GM18508 (cell line): ENCODE measurements around the gene SEC22C.
"Not testable (repeated sequence)": the region's sequence is repeated elsewhere in the genome, so short reads cannot be mapped to it uniquely, and the experiment has no call there.

ENCODE experiments used
- ATAC-seq: cut with Tn5 transposase; IDR thresholded peaks from one replicate; pipeline ENCODE4 v1.9.1; 2021; ENCODE audit warnings: moderate number of reproducible peaks; ENCODE audit not compliant: insufficient read depth, unreplicated experiment

The SEC22C gene

GRCh38 chr3:42581709-42582473, at the start of gene SEC22C:
SEC22C (minus strand) TSS chr3:42581967; CDS start chr3:42569046, 12,921 bp downstream.
- ATAC-seq = peak; percentile 59

GRCh38 chr3:42613462-42613861, 31.7 kb upstream of the SEC22C start:
- ATAC-seq = no peak

DNA sequence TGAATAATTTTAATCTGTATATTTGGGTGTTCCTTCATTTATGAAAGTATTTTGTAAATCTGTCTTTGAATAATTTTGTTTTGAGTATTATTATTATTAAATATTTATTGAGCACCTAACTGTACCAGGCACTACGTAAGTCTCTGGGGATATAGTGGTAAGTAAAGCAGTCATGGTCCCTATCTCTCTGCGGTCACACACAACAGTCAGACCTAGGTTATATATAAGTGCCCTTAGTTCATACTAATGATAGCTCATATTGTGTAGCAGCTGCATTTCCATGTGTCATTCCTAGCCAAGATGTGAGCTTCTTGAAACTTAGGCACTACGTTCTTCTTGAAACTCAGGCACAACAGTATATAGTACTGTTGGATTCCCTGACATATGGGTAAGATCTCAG, 31.2 kb upstream of the SEC22C start:
- ATAC-seq = no peak

GRCh38 chr3:42612217-42612616, 30.4 kb upstream of the SEC22C start:
- no peak for ATAC-seq

DNA sequence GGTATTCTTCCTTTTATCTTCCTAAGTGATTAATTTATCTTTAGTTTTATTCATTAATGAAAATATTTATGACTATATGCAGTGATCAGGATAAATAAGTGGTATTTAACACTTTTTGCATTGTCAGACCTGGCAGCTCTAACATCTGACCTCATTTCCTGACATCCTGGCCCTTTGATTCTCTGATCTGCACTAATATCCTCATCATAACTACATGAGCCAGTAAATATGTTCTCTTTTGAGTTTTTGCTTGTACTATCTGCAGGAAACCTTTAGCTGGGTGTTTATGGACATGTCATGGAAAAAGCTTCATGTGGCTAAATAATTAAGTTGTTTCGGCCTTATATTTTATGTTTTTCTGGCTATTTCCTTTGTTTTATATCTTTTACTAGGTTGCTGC, 29.2 kb upstream of the SEC22C start:
- no peak for ATAC-seq

DNA sequence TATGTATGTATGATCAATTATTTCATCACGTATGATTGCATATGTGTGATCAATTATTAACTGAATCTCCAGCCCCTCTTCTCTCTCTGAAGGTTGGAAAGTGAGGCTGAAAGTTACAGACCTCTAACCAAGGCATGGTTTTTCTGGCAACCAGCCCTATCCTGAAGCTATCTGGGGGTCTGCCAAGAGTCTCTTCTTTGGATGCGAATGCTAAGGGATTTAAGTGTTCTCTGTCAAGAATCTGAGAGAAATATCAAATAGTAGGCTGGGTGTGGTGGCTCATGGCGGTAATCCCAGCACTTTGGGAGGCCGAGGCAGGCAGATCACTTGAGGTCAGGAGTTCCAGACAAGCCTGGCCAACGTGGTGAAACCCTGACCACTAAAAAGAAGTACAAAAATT, 26.8 kb upstream of the SEC22C start:
- ATAC-seq = no peak

DNA sequence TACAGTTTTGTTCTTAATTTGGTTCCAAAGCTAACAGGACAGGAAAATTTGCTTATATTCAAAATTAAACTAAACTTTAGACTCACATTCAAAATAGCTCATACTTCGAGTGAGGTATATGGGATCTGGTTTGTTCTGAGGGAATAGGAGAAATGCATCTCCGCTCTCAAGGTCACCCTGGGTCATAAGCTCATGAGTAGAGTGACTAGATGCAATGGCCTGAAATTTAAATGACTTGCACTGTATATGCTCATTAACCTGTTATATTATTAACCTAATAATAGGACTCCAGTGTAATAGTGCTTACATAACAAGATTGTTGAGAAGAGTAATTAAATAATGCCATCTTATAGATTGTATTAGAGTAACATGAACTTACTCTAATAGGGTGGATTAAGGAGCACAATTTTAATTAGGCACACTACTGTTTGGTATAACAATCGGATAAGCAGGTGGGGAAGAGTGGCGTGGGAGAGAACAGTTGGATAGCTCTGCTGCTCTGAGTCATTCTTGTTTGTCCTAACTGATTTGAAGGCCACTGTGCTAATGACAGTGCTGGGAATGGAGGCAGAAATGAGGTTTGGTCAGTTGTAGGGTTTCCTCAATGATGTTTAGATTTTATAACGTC, 23.9 kb upstream of the SEC22C start:
- ATAC-seq = no peak

- no peak for ATAC-seq
Observed at GRCh38 chr3:42602961-42603360, 21.2 kb upstream of the SEC22C start.

DNA sequence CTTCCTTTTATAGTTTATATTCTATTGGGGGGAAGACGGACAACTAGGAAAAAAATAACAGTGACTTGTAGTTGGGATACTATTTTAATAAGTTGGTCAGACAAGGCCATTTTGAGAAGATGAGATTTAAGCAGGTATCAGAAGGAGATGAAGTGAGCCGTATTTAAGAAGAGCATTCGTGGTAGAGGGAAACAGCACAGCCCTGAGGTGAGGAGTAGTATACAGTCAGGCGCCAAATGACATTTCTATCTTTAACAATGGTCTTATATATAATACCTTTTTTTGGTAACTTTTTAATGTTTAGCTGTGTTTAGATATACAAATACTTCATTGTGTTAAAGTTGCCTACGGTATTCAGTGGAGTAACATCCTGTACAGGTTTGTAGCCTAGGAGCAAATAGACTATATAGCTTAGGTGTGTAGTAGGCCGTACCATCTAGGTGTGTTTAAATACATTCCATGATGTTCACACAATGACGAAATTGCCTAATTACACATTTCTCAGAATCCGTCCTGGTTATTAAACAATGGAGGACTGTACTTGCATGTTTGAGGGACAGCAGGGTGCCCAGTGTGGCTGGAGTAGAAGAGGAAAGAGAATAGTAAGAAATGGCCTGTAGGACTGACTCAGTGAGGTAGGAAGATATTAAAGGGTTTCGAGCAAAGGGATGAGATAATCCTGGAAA, 20.3 kb upstream of the SEC22C start:
- no peak for ATAC-seq

DNA sequence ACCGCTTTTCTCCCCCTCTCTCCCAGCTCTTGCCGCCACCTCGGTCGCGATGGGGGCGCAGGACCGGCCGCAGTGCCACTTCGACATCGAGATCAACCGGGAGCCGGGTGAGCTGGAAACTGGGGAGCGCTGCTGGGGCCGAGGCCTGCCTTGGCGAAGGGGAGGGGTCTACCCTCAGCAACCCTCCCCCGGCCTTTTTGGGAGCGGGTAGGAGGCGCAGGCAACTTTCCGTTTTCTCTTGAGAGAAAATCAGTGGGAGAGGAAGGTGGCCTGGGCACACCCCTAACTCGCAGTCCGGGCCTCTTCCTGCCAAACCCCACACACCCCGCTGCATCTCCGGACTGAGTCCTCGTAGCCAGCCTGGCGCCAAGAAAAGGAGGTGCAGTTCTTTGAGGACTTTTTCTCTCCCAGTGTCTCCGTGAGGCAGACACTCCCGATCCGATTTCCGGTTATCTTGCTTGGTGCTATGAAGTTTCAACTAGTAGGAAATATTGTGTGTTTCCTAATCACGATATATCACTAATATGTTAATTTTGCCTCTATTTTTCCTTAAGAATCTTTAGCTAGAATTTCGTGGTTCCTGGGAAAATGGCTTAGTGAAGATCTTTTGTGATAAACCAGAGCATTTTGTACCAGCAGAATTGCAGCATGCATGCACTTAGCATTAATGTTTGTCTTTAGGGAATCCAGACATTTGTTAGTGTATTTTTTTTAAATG, 19.4 kb upstream of the SEC22C start:
- ATAC-seq = peak; percentile 18

GRCh38 chr3:42600111-42600957, 18.6 kb upstream of the SEC22C start, which contains the start of gene NKTR:
NKTR (plus strand) TSS chr3:42600686; CDS start chr3:42601007, 321 bp downstream.
- ATAC-seq = peak; percentile 61

DNA sequence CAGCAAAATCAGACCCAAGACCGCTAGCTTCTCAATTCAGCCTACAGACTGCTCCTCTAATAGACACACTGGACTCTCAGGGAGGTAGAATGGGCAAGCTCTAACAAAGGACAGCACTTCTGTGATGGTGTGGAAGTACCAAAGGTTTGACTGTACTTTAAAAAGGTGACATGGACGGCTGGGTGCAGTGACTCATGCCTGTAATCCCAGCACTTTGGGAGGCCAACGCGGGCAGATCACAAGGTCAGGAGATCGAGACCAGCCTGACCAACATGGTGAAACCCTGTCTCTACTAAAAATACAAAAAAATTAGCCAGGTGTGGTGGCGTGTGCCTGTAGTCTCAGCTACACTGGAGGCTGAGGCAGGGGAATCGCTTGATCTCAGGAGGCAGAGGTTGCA, 15.3 kb upstream of the SEC22C start:
- ATAC-seq = not testable (repeated sequence)

DNA sequence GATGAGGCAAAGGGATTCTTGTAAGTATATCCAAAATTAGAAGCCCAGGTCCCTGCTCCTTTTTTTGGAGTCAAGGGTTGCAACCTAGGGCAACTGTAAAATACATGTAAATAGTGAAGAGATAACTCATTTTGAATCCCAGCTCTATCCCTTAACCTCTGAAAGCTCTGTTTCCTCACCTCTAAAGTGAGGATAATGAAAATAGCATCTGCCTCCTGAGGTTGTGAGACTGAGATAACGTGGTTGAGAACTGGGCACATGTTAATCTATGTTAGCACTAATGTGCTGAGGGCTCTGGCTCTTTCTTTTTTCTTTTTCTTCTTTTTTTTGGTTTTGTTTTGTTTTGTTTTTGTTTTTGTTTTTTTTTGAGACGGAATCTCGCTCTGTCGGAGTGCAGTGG, 13.9 kb upstream of the SEC22C start:
- ATAC-seq = no peak

- no peak for ATAC-seq
Observed at GRCh38 chr3:42593635-42594034, 11.9 kb upstream of the SEC22C start.

GRCh38 chr3:42591811-42592210, 10.0 kb upstream of the SEC22C start:
- ATAC-seq = no peak

DNA sequence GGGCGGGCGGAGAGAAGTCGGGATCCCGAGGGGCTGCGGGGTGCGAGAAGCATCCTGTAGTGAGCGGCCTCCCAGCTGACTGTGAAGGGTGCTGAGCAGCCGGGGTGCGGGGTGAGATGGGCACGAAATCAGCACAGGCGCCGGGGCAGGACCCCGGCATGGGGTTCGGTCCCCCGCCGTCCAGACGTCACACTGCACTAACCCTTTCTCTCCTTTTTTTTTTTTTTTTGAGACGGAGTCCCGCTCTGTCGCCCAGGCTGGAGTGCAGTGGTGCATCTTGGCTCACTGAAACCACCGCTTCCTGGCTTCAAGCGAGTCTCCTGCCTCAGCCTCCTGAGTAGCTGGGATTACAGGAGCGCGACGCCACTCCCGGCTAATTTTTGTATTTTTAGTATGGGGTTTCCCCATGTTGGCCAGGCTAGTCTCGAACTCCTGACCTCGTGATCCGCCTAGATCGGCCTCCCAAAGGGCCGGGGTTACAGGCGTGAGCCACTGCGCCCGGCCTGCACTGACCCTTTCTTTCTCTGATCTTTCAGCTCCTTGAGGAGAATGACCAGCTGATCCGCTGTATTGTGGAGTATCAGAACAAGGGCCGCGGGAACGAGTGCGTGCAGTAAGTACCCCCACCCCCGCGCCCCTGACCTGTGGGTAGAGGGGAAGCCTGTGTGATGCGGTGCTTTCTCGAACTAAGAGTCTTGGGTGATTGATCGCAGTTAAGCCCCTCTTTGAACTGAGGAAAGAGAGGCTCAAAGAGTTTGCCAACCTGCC, 9.4 kb upstream of the SEC22C start:
- no peak for ATAC-seq

GRCh38 chr3:42589382-42590109, 7.8 kb upstream of the SEC22C start:
- no peak for ATAC-seq

DNA sequence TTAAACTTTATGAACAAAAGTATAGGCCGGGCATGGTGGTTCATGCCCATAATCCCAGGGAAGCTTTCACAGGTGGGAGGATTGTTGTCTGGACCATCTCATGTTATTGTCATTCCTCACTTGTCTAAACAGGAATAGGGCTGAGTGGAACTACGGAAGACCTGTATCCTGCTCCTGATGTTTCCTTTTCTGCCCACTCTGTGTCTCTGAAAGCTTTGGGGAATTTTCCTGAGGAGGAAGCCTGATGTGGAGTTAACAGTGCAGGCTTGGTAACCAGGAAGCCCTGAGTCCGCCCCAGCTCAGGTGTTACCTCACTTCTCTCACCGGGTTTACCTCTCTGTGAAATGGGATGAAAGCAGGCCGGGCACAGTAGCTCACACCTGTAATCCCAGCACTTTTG, 6.9 kb upstream of the SEC22C start:
- no peak for ATAC-seq
